Duodenal mucosa (tissue), 2 donors: ENCODE results near the gene TMPRSS3.

Source experiments
- H3K27ac ChIP-seq: one replicate; pipeline ENCODE4 v1.7.0; 2013; ENCODE audit warnings: low read depth, low read length
- H3K27me3 ChIP-seq, 2 donors: one replicate each; pipeline ENCODE4 v1.7.0; 2013; ENCODE audit warnings: low read length in 2 of 2, control low read depth in 1 of 2; ENCODE audit not compliant: insufficient read depth in 2 of 2, control insufficient read depth in 1 of 2
- H3K36me3 ChIP-seq, 2 donors: one replicate each; pipeline ENCODE4 v1.7.0; 2013; ENCODE audit warnings: low read length in 2 of 2, control low read depth in 1 of 2; ENCODE audit not compliant: insufficient read depth in 2 of 2, control insufficient read depth in 1 of 2
- H3K4me1 ChIP-seq, 2 donors: one replicate each; pipeline ENCODE4 v1.7.0; 2013; ENCODE audit warnings: low read length in 2 of 2, control low read depth in 1 of 2; ENCODE audit not compliant: insufficient read depth in 2 of 2, control insufficient read depth in 1 of 2
- H3K4me3 ChIP-seq, 2 donors: one replicate each; pipeline ENCODE4 v1.7.0; 2013; ENCODE audit warnings: low read length in 2 of 2, low read depth in 1 of 2
- H3K9ac ChIP-seq, 2 donors: one replicate each; pipeline ENCODE4 v1.7.0; 2013; ENCODE audit warnings: low read length in 2 of 2, low read depth in 1 of 2
- H3K9me3 ChIP-seq, 2 donors: one replicate each; pipeline ENCODE4 v1.7.0; 2013; ENCODE audit warnings: low read length in 2 of 2, control low read depth in 1 of 2; ENCODE audit not compliant: control insufficient read depth in 1 of 2

TMPRSS3 gene

DNA sequence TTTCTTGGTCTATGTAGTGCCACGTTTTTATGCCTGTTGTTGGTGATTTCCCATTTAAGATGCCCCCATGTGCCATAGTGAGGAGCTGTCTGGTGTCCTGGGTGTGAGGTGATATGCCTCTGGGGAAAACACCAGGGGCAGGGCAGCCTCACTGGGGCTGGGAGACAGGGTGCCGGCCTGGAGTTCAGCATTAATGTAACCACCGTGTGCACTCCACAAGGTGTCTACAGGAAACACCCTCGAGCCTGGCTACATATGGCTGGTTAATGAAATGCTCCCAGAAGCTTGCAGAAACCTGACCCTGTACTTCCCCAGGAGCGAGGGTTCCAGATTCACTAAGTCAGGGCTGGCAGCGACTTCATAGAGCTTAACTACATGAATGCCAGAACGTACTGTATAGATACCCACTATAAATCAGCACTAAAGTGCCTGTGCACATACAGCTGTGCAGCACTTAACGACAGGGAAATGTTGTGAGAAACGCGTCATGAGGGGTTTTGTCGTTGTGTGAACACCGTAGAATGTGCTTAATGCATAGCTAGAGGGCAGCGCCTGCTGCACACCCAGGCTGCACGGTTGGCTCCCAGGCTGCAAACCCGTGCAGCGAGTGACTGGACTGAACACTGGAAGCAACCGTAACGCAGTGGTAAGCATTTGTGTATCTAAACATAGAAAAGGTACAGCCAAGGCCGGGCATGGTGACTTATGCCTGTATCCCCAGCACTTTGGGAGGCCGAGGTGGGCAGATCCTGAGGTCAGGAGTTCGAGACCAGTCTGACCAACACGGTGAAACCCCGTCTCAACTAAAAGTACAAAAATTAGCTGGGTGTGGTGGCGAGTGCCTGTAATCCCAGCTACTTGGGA is 55.4 kb downstream of the TMPRSS3 start:
- peaks cover 7 to 11% of the 10 kb centered on the region in 2 donors for H3K4me1 ChIP-seq
- H3K27ac ChIP-seq = no peak overlapping the region
- no peaks in the 10 kb centered on the region for H3K36me3 ChIP-seq

DNA sequence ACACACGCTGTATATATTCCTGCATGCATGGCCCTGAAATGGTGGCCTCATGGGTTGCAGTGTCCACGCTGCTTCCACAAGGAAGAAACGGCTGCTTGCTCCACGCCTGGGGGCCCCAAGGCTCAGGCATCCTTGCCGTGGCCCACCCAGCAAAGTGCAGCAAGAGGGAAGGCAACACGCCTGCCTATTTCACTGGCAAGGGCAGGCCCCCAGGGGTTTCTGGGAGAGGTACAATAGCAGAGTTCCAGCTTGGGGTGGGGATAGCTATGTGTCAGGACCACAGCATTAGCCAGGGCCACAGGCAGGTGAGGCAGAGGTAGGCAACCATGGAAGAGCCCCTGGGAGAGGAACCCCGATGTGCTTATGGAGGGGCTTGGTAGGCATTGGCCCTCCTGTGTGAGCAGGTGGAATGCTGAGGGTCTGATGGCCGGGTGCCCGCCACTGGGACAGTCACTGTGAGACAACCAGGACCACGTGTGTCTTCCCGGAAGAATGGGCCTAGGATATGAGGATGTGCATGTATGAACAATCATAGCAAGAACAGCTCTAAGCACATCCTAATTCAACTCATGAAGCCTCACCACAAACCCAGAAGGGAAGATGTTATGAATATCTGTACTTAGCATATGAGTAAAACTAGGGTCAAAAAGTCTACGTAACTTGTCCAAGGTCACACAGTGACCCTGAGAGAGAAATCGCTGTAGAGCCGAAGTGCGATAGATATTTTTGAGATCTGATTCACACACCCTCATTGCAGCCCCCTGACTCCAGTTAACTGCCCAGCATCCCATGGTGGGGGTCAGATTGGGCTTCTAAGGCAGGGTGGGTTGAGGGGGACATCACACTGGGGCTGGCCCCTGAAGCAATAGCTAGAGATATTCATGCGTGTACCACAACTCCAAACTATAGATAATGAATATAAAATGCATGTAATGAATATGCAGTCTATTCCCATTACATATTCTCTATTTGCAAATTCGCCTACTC is 56.8 kb downstream of the TMPRSS3 start:
- Histone ChIP-seq H3K27me3 (no peaks in the 10 kb centered on the region), H3K36me3 (no peaks in the 10 kb centered on the region), H3K4me1 (peaks cover 7 to 11% of the 10 kb centered on the region in 2 donors), H3K9me3 (no peaks in the 10 kb centered on the region), H3K27ac (no peak overlapping the region), H3K9ac (no peak overlapping the region), H3K4me3 (no peak overlapping the region)

More for the DNA sequence above, 55.4 kb downstream of the TMPRSS3 start:
- Histone ChIP-seq H3K9ac (no peak overlapping the region), H3K4me3 (no peak overlapping the region), H3K9me3 (no peaks in the 10 kb centered on the region), H3K27me3 (no peaks in the 10 kb centered on the region)

DNA sequence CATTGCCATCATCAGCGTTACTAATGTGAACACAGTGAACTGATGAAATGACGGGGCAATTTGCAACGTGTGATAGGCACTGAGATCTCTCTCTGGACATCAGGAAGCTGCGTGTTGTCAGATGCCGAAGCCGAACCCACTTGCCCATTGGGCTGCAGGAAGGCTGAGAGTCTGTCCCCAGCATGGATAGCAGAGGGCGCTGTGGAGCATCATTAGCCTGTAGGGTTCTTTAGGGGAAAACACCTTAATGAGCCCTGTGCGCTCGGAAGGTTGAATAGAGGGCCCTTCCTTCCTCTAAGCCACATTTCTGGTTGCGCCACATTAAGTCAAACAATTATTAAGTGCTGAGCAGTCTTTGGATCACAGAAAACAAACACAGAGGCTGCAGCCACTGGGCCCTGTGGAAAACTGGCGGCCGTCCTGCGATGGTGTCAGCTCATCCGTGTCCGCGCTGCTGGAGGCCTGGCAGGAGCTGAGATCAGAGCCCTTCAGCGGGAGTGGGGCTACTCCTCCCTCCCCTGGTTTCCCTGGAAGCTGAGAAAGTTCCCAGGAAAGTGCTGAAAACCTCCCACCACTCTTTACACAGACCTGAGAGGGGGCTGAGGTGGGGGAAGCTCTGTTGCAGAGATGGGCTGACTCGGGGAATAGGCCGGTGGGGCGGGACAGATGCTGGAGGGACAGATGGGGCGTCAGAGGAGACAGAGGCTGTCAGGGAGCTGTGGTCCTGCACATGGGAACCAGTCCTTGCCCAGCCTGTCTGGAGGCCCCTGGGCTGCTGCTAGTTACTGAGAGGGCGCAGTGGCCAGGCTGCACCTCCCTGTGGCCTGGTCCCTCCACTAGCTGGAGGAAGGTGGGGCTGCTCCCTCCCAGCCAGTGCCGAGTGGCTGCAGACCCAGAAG is 57.8 kb downstream of the TMPRSS3 start:
- H3K27ac ChIP-seq = no peak overlapping the region
- H3K4me3 ChIP-seq = no peak overlapping the region
- no peaks in the 10 kb centered on the region for H3K36me3 ChIP-seq
- peaks cover 7 to 11% of the 10 kb centered on the region in 2 donors for H3K4me1 ChIP-seq
- no peaks in the 10 kb centered on the region for H3K9me3 ChIP-seq
- no peaks in the 10 kb centered on the region for H3K27me3 ChIP-seq
- no peak overlapping the region for H3K9ac ChIP-seq

GRCh38 chr21:42337276-42337675 is 58.6 kb downstream of the TMPRSS3 start:
- no peak overlapping the region for H3K9ac ChIP-seq
- H3K36me3 ChIP-seq = no peaks in the 10 kb centered on the region
- H3K27me3 ChIP-seq = no peaks in the 10 kb centered on the region
- no peak overlapping the region for H3K27ac ChIP-seq
- H3K4me3 ChIP-seq = no peak overlapping the region
- no peaks in the 10 kb centered on the region for H3K9me3 ChIP-seq
- H3K4me1 ChIP-seq = peaks cover 14 to 15% of the 10 kb centered on the region in 2 donors

GRCh38 chr21:42336054-42336453 is 59.8 kb downstream of the TMPRSS3 start:
- Histone ChIP-seq H3K4me3 (no peak overlapping the region), H3K9ac (no peak overlapping the region), H3K27me3 (no peaks in the 10 kb centered on the region)

DNA sequence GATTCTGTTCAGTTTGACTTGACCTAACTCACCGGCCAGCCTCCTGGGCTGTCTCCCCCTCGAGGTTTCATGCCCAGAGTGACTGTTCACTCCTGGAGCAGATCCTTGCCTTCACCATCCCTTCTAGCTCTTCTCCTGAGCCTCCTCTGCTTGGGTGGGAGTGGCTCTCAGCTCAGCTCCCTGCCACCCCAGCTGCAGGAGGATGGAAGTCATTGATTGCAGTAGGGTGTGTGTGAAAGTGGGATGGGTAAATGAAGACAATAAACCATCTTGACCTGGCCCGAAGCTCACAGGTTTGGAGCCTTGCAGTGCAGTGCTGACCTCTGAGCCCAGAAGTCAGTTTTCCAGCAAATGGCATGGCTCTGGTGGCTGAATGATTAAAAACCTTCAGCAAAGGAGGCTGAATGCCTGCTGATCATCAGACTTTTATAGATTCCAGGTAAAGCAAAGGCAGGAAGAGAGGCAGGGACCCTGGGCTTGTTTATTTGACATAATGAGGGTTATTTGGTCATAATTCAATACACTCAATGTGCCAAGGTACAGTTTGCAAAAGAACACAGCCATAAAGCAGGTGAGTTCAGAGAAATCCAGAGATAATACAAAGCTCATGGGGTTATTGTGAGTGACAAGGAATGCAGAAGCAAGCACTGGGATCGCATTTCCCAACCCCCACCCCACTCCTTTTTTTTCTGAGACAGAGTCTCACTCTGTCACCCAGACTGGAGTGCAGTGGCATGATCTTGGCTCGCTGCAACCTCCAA is 63.1 kb downstream of the TMPRSS3 start:
- H3K4me3 ChIP-seq = no peak overlapping the region
- no peak overlapping the region for H3K27ac ChIP-seq
- no peaks in the 10 kb centered on the region for H3K36me3 ChIP-seq
- no peaks in the 10 kb centered on the region for H3K27me3 ChIP-seq
- peaks cover 7 to 8% of the 10 kb centered on the region in 2 donors for H3K4me1 ChIP-seq
- no peak overlapping the region for H3K9ac ChIP-seq
- H3K9me3 ChIP-seq = no peaks in the 10 kb centered on the region

More at GRCh38 chr21:42336054-42336453, 59.8 kb downstream of the TMPRSS3 start:
- Histone ChIP-seq H3K36me3 (no peaks in the 10 kb centered on the region), H3K9me3 (no peaks in the 10 kb centered on the region), H3K4me1 (peaks cover 14 to 15% of the 10 kb centered on the region in 2 donors), H3K27ac (no peak overlapping the region)

DNA sequence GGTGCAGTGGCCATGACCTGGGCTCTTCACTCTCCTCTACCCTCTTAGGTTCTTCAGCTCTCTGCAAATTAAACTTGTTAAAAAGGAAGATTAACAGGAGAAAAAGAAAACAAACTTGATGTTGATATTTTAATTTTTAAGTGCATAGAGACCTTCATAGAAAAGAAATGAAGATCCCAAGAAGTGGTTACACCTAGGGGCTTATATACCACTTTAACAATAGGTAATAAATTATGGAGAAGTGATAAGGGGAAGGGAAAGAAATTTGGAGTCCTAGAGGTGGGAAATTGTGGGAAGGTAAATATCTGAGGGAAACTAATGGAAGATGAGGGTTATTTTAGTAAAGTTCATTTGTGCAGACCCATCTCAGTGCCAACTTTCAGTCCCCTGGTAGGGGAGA is 64.2 kb downstream of the TMPRSS3 start:
- no peak overlapping the region for H3K27ac ChIP-seq
- no peaks in the 10 kb centered on the region for H3K36me3 ChIP-seq
- H3K4me1 ChIP-seq = peaks cover 4 to 7% of the 10 kb centered on the region in 2 donors
- no peaks in the 10 kb centered on the region for H3K9me3 ChIP-seq
- no peak overlapping the region for H3K4me3 ChIP-seq
- no peak overlapping the region for H3K9ac ChIP-seq
- H3K27me3 ChIP-seq = no peaks in the 10 kb centered on the region

DNA sequence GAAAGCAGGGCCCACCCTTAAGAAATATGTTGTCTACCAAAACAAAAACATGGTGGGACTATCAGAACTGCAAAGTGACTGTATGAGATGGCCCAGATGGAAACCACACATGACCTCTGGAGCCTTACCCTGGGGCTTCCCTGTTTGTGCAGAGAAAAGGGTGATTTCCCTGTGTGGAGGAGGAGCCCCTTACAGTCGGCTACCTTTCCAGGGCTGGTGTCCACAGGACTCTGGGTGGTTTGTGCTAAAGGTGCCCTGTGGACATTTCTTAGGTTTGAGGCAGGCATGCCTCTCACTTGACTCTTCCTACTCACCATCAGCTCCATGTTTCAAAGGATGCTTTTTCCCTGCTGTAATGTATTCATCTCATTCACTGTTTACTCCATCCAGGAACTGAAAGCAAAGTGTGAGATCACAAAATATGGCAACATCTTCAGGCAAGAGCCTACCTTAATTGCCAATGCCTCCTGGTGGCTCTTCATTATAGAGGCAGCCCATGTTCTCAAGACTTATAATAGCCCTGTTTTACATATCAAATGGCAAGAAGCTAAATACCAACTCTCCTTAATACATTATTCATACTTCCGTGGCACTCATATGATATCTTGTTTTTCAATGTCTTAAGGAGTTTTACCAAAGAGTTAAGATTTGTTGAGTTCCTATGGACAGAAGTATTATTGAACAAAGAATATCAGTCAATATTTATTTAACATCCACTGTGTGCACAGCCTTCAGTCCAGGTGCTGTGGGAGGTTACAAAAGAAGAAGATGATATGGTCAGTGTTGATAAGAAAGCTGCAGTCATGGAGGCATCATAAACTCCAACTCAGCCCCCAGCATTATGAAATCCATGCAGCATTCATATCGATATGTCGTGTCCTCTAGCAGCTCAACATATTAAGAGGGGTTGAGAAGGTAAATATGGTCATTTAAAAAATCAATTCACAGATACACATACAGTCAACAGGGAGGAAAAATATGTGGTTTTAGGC is 65.2 kb downstream of the TMPRSS3 start:
- H3K36me3 ChIP-seq = no peaks in the 10 kb centered on the region
- H3K9ac ChIP-seq = no peak overlapping the region
- no peak overlapping the region for H3K27ac ChIP-seq
- no peaks in the 10 kb centered on the region for H3K9me3 ChIP-seq
- no peak overlapping the region for H3K4me3 ChIP-seq
- peaks cover 4 to 7% of the 10 kb centered on the region in 2 donors for H3K4me1 ChIP-seq
- H3K27me3 ChIP-seq = no peaks in the 10 kb centered on the region
